ENCODE data around the gene MED13.
"Not testable (repeated sequence)": the region's sequence is repeated elsewhere in the genome, so short reads cannot be mapped to it uniquely, and the experiment has no call there.

MED13 gene

GRCh38 chr17:62000186-62000585 lies 64.9 kb downstream of the MED13 start:
- 0 out of 2 replicates have a peak, but pooled peaks cover 4% of the 10 kb centered on the region for H3F3A ChIP-seq (ENCODE audit: insufficient read depth)
- no peak for TF ChIP-seq CTCF (IDR thresholded peaks at IDR 0.05; ENCODE audit: insufficient read depth, low read length, poor library complexity, severe bottlenecking)
- TF ChIP-seq EZH2phosphoT487 (conservative IDR thresholded peaks at IDR 0.05; ENCODE audit: low read length): no peak
- no peak overlapping the region for H3K9ac ChIP-seq (ENCODE audit: low read length)
- no peaks in the 10 kb centered on the region for H3K9me2 ChIP-seq (replicated peaks; ENCODE audit: insufficient read depth, low read length)
- H3K4me3 ChIP-seq (ENCODE audit: insufficient read depth, low read length, poor library complexity, severe bottlenecking): no peak overlapping the region
- H3K27me3 ChIP-seq (ENCODE audit: low read length): no peaks in the 10 kb centered on the region
- no peak overlapping the region for H3K4me2 ChIP-seq (ENCODE audit: low read depth, low read length, poor library complexity, severe bottlenecking)
- H3K27ac ChIP-seq (ENCODE audit: low read depth, low read length): no peak overlapping the region
- H4K20me1 ChIP-seq (ENCODE audit: low read depth, low read length): no peaks in the 10 kb centered on the region; the same call in none of the 2 replicates
- no peaks in the 10 kb centered on the region for H3K9me3 ChIP-seq (ENCODE audit: insufficient read depth, low read length)
- peaks cover 30% of the 10 kb centered on the region for H3K36me3 ChIP-seq (ENCODE audit: low read length)
- no peak overlapping the region for H2AFZ ChIP-seq (ENCODE audit: low read depth, low read length, severe bottlenecking)
- H3K79me2 ChIP-seq (ENCODE audit: insufficient read depth, low read length): peaks cover 68% of the 10 kb centered on the region

GRCh38 chr17:61998534-61998933 lies 66.5 kb downstream of the MED13 start:
- not testable (repeated sequence) for H3K9ac ChIP-seq (ENCODE audit: low read length); H3K9me3 ChIP-seq (ENCODE audit: insufficient read depth, low read length); H3K27ac ChIP-seq (ENCODE audit: low read depth, low read length); H3F3A ChIP-seq (ENCODE audit: insufficient read depth); H3K4me2 ChIP-seq (ENCODE audit: low read depth, low read length, poor library complexity, severe bottlenecking); H3K4me3 ChIP-seq (ENCODE audit: insufficient read depth, low read length, poor library complexity, severe bottlenecking); H4K20me1 ChIP-seq (ENCODE audit: low read depth, low read length); H2AFZ ChIP-seq (ENCODE audit: low read depth, low read length, severe bottlenecking); H3K27me3 ChIP-seq (ENCODE audit: low read length); H3K9me2 ChIP-seq (replicated peaks; ENCODE audit: insufficient read depth, low read length)
- Histone ChIP-seq H3K79me2 (ENCODE audit: insufficient read depth, low read length) (peaks cover 57% of the 10 kb centered on the region), H3K36me3 (ENCODE audit: low read length) (peaks cover 25% of the 10 kb centered on the region; the same call in 1 of the 2 replicates)

- H3K4me2 ChIP-seq (ENCODE audit: low read depth, low read length, poor library complexity, severe bottlenecking): no peak overlapping the region
Observed at GRCh38 chr17:61997664-61998063, 67.4 kb downstream of the MED13 start.

More at GRCh38 chr17:61997664-61998063, 67.4 kb downstream of the MED13 start:
- Histone ChIP-seq H4K20me1 (ENCODE audit: low read depth, low read length) (no peaks in the 10 kb centered on the region; the same call in none of the 2 replicates), H2AFZ (ENCODE audit: low read depth, low read length, severe bottlenecking) (no peak overlapping the region), H3K27me3 (ENCODE audit: low read length) (no peaks in the 10 kb centered on the region), H3K27ac (ENCODE audit: low read depth, low read length) (no peak overlapping the region), H3K79me2 (ENCODE audit: insufficient read depth, low read length) (peaks cover 48% of the 10 kb centered on the region), H3K36me3 (ENCODE audit: low read length) (peaks cover 23% of the 10 kb centered on the region; the same call in 1 of the 2 replicates), H3K9me2 (replicated peaks; ENCODE audit: insufficient read depth, low read length) (no peaks in the 10 kb centered on the region), H3F3A (ENCODE audit: insufficient read depth) (0 out of 2 replicates have a peak, but pooled peaks cover 4% of the 10 kb centered on the region), H3K4me3 (ENCODE audit: insufficient read depth, low read length, poor library complexity, severe bottlenecking) (no peak overlapping the region), H3K9me3 (ENCODE audit: insufficient read depth, low read length) (no peaks in the 10 kb centered on the region), H3K9ac (ENCODE audit: low read length) (no peak overlapping the region)
- TF ChIP-seq EZH2phosphoT487 (conservative IDR thresholded peaks at IDR 0.05; ENCODE audit: low read length) (no peak), CTCF (IDR thresholded peaks at IDR 0.05; ENCODE audit: insufficient read depth, low read length, poor library complexity, severe bottlenecking) (no peak)
